H7 (cell line): ENCODE data around the gene MRPS23. TPM values are rescaled to one million over a fixed set of nuclear protein-coding genes. Genes with fewer than 3 reads are reported as not detected.

Experiments
- DNase-seq: peaks from one replicate; pipeline ENCODE4 v3.0.0; 2012
- H3K27me3 ChIP-seq: 2 replicates; pipeline ENCODE4 v1.6.0; 2011; ENCODE audit warnings: mild to moderate bottlenecking, low read length; ENCODE audit not compliant: control insufficient read depth, insufficient read depth
- H3K36me3 ChIP-seq: replicated peaks from 2 replicates; pipeline ENCODE4 v1.5.1; 2011; ENCODE audit warnings: low read length; ENCODE audit not compliant: control insufficient read depth, insufficient read depth
- H3K4me3 ChIP-seq: 2 replicates; pipeline ENCODE4 v1.5.1; 2011; ENCODE audit warnings: low read depth, mild to moderate bottlenecking, control low read depth, low read length, moderate library complexity; ENCODE audit not compliant: insufficient read depth
- total RNA-seq: library from RNA; depleted of rRNA; stranded (reverse); fragments of >200 nt; shearing (Covaris generic); gene quantifications from 2 replicates; pipeline ENCODE4 v1.2.3, GENCODE V29; 2014; rRNA removed

MRPS23 gene
- total RNA-seq = 56.1 and 65.9 TPM in 2 replicates

- H3K4me3 ChIP-seq = peak within 1 kb of the TSS; percentile 91
- H3K27me3 ChIP-seq = no peaks in the 10 kb centered on the region
- DNase-seq = peak; percentile 95
- peaks cover 2% of the 10 kb centered on the region for H3K36me3 ChIP-seq
These were observed at the start of gene MRPS23 for GRCh38 chr17:57849874-57850754. Gene MRPS23, minus strand, starts transcription at chr17:57850044. Its CDS starts 34 bp downstream, at chr17:57850010.

GRCh38 chr17:57899391-57899790 is 49.5 kb upstream of the MRPS23 start:
- H3K4me3 ChIP-seq = no peak overlapping the region
- DNase-seq = no peak
- H3K36me3 ChIP-seq = no peaks in the 10 kb centered on the region

GRCh38 chr17:57898487-57899311 is 48.9 kb upstream of the MRPS23 start:
- DNase-seq = peak; percentile 92
- Histone ChIP-seq H3K27me3 (no peaks in the 10 kb centered on the region), H3K4me3 (no peak overlapping the region), H3K36me3 (no peaks in the 10 kb centered on the region)

More at GRCh38 chr17:57899391-57899790, 49.5 kb upstream of the MRPS23 start:
- no peaks in the 10 kb centered on the region for H3K27me3 ChIP-seq

GRCh38 chr17:57895382-57896060 is 45.7 kb upstream of the MRPS23 start:
- H3K4me3 ChIP-seq = no peak overlapping the region
- no peak for DNase-seq
- no peaks in the 10 kb centered on the region for H3K27me3 ChIP-seq
- H3K36me3 ChIP-seq = no peaks in the 10 kb centered on the region

GRCh38 chr17:57894848-57895247 is 45.0 kb upstream of the MRPS23 start:
- H3K4me3 ChIP-seq = no peak overlapping the region
- DNase-seq = no peak
- H3K36me3 ChIP-seq = no peaks in the 10 kb centered on the region
- H3K27me3 ChIP-seq = no peaks in the 10 kb centered on the region

GRCh38 chr17:57892820-57893595 is 43.2 kb upstream of the MRPS23 start:
- Histone ChIP-seq H3K27me3 (no peaks in the 10 kb centered on the region), H3K4me3 (no peak overlapping the region), H3K36me3 (no peaks in the 10 kb centered on the region)
- DNase-seq = peak; percentile 70

- no peak overlapping the region for H3K4me3 ChIP-seq
- peak; percentile 96 for DNase-seq
- H3K27me3 ChIP-seq = no peaks in the 10 kb centered on the region
- no peaks in the 10 kb centered on the region for H3K36me3 ChIP-seq
These were observed 42.4 kb upstream of the MRPS23 start for GRCh38 chr17:57892146-57892819.

- no peak for DNase-seq
These were observed 41.0 kb upstream of the MRPS23 start for GRCh38 chr17:57890857-57891232.

GRCh38 chr17:57889892-57890856 is 40.3 kb upstream of the MRPS23 start:
- DNase-seq = no peak
- H3K36me3 ChIP-seq = no peaks in the 10 kb centered on the region
- no peaks in the 10 kb centered on the region for H3K27me3 ChIP-seq
- no peak overlapping the region for H3K4me3 ChIP-seq

More at GRCh38 chr17:57890857-57891232, 41.0 kb upstream of the MRPS23 start:
- H3K27me3 ChIP-seq = no peaks in the 10 kb centered on the region
- H3K4me3 ChIP-seq = no peak overlapping the region
- H3K36me3 ChIP-seq = no peaks in the 10 kb centered on the region

- no peaks in the 10 kb centered on the region for H3K27me3 ChIP-seq
- no peaks in the 10 kb centered on the region for H3K36me3 ChIP-seq
- no peak overlapping the region for H3K4me3 ChIP-seq
- no peak for DNase-seq
These were observed 39.4 kb upstream of the MRPS23 start for GRCh38 chr17:57889252-57889651.

- Histone ChIP-seq H3K36me3 (no peaks in the 10 kb centered on the region), H3K4me3 (no peak overlapping the region), H3K27me3 (no peaks in the 10 kb centered on the region)
- no peak for DNase-seq
These were observed 38.7 kb upstream of the MRPS23 start for GRCh38 chr17:57888311-57889216.

- Histone ChIP-seq H3K27me3 (no peaks in the 10 kb centered on the region), H3K36me3 (no peaks in the 10 kb centered on the region), H3K4me3 (no peak overlapping the region)
- no peak for DNase-seq
These were observed 37.3 kb upstream of the MRPS23 start for GRCh38 chr17:57887161-57887560.
